Activated CD4-positive, alpha-beta memory T cell treated with anti-CD3 and anti-CD28 coated beads, Interleukin-2, amount 10 ng/mL, durations not matched to agents 7 days and 5 days (primary cell): ENCODE data around the gene RRAGD. TPM values are rescaled to one million over a fixed set of nuclear protein-coding genes. Genes with fewer than 3 reads are reported as not detected.

ENCODE experiments used
- CTCF ChIA-PET: fragments of 350-600 bp; sonication (Branson Sonifier 250); formaldehyde crosslinking; loops from one replicate; lab custom pipeline; 2021; ENCODE audit warnings: antibody characterized with exemption, inconsistent platforms; lab: Charles Lee
- POLR2A ChIA-PET: fragments of 350-600 bp; sonication (Branson Sonifier 250); formaldehyde crosslinking; loops from one replicate; lab custom pipeline; 2021; ENCODE audit warnings: antibody characterized with exemption; lab: Charles Lee
- DNase-seq: peaks from one replicate; pipeline ENCODE4 v3.0.0-alpha.2; 2020
- H3K27ac Mint-ChIP-seq: one replicate; pipeline ENCODE4 v1.8.0; 2021; ENCODE audit warnings: mild to moderate bottlenecking, mixed read lengths
- H3K27me3 Mint-ChIP-seq: one replicate; pipeline ENCODE4 v1.8.0; 2021; ENCODE audit warnings: mixed read lengths
- H3K36me3 Mint-ChIP-seq: one replicate; pipeline ENCODE4 v1.8.0; 2021; ENCODE audit warnings: low read depth, mixed read lengths
- H3K4me1 Mint-ChIP-seq: one replicate; pipeline ENCODE4 v1.8.0; 2021; ENCODE audit warnings: mixed read lengths
- H3K4me3 Mint-ChIP-seq: one replicate; pipeline ENCODE4 v1.8.0; 2021; ENCODE audit warnings: mild to moderate bottlenecking, mixed read lengths
- H3K9me3 Mint-ChIP-seq: one replicate; pipeline ENCODE4 v1.8.0; 2021; ENCODE audit warnings: mixed read lengths
- total RNA-seq, 2 experiments: library from RNA; stranded (reverse); gene quantifications; one replicate each; pipeline ENCODE4 v1.2.3, GENCODE V29; 2021

RRAGD gene
- total RNA-seq, 2 experiments from 2014 or later = 11.3 to 11.6 TPM

DNA sequence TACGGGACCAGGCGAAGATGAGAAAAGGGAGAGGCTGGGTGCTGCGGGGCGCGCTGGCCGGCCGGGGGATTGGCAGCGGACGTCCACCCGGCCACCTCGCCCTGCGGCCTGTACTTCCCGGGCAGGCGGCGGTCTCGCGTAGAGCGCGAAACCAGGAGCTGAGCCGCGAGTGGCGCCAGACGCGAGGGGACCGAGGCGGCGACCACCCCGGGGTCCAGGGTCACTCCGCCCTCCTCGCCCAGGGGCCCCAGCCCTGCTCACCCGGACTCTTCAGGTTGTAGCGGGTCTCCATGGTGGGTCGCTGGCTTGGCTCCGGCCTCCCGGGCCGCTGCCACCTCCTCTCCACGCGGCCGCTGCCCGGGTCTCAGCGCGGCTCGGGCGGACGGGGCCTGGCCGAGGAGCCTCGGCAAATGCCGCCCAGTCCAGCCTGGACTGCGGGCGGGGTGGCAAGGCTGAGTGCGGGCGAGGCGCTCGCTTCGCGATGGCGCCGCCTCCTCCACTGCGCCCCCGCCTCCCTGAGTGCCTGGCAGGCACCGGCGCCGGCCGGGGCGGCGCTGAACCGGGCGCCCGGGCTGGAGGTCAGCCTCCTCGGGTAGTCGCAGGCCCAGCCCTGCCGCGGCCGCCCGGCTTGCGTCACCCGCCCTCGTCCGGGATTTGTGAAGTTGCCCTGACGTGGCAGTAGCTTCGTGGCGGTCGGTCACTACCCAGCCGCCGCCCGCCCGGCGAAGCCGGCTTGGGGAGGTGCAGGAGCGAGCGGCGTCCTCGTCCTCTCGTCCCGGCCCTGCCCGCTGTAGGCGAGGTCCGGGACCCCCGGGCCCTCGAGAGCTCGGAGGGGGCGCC is 59.6 kb downstream of the RRAGD start, which contains the start of gene UBE2J1:
Gene UBE2J1, minus strand, starts transcription at position 445 of the 840 bp plus-strand sequence. Its CDS starts 153 bp downstream, at position 292.
- DNase-seq = peak; percentile 82
- Mint-ChIP-seq H3K27ac (peak within 1 kb of the TSS; percentile 88), H3K27me3 (no peaks in the 10 kb centered on the region), H3K9me3 (no peaks in the 10 kb centered on the region), H3K4me3 (peak within 1 kb of the TSS; percentile 90), H3K4me1 (peaks cover 68% of the 10 kb centered on the region), H3K36me3 (peaks cover 19% of the 10 kb centered on the region)
- CTCF ChIA-PET = interaction anchor here (0.9 to 4.5 kb wide), 7 partner anchors 10 to 54 kb away, joined by 3 to 41 read pairs (median 12); no protein-coding TSS in a partner anchor
- POLR2A ChIA-PET = interaction anchor here (0.9 to 9.4 kb wide), 16 partner anchors 8 to 932 kb away, joined by 3 to 131 read pairs (median 6); partner anchors contain the start of genes LYRM2, PM20D2, PNRC1 and RNGTT

DNA sequence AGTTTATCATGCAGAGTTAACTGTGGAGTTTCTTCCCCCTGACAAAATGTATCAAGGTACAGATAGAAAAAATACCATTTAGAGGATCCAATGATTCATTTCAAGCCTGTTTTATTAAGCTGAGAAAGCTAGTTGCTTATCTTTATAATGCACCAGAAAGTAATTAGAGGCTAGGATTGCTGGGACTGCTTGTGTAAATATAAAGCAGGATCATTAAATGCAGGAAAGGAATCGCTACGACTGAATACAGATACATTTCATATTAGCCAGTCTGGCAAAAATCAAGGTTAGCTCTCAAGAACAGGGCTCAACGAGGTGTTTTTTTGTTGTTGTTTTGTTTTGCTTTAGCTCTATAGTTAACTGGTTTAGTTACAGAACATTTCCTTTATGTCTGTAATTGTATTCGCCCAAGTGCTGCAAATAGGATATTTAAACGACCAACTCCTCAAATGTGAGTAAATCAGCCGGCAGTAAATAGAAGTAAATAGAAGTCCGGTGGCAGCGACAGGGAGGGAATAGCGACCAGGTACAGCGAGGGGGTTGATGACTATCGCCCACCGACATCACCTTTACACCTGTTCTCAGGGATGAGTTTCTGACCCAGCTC is 60.3 kb downstream of the RRAGD start:
- H3K4me1 Mint-ChIP-seq = peaks cover 62% of the 10 kb centered on the region

DNA sequence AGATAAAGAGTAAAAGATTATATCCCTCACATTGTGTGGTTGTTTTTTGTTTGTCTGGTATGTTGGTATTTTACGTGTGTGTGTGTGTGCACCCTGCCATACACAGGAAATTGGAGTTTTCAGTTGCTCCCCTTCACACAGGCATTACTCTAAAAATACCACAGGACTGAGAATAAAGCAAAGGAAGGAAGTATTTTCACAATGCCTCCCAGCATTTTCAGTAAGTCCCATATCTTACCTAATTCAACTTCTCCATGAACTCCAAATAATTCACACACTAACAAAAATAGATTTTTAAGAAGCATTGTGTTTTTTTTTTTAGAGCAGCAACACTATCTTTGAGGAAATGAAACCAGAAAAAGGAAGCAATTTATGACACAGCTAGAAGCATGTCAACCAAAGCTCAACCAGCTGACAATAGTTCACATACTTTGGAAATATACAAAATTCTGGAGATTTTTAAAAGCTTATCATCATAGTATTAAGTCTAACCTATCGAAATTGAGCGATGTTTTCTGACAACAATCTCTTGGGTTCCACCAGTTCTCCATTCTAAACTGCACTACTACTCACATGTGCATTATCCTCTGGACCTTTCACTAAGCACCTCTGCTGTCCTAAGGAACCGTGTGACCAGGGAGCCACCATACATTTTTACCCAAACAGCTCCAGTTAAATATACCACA is 61.6 kb downstream of the RRAGD start:
- Mint-ChIP-seq H3K4me3 (peak overlapping the region; percentile 90), H3K27me3 (no peaks in the 10 kb centered on the region), H3K27ac (peak overlapping the region; percentile 88), H3K9me3 (no peaks in the 10 kb centered on the region), H3K36me3 (peaks cover 19% of the 10 kb centered on the region), H3K4me1 (peaks cover 51% of the 10 kb centered on the region)
- DNase-seq = no peak
- POLR2A ChIA-PET = interaction anchor here (1.3 to 9.4 kb wide), 13 partner anchors 9 to 288 kb away, joined by 3 to 131 read pairs (median 6); partner anchors contain the start of genes PM20D2, PNRC1 and RRAGD
- CTCF ChIA-PET = interaction anchor here (0.6 to 4.5 kb wide), 15 partner anchors 8 to 455 kb away, joined by 3 to 41 read pairs (median 5); partner anchors contain the start of gene PNRC1

More for the DNA sequence above, 60.3 kb downstream of the RRAGD start:
- DNase-seq = no peak
- CTCF ChIA-PET = interaction anchor here (0.9 to 4.5 kb wide), 8 partner anchors 8 to 53 kb away, joined by 4 to 41 read pairs (median 10); no protein-coding TSS in a partner anchor
- Mint-ChIP-seq H3K27me3 (no peaks in the 10 kb centered on the region), H3K36me3 (peaks cover 19% of the 10 kb centered on the region), H3K27ac (peak overlapping the region; percentile 88), H3K9me3 (no peaks in the 10 kb centered on the region), H3K4me3 (peak overlapping the region; percentile 90)
- POLR2A ChIA-PET = interaction anchor here (0.9 to 9.4 kb wide), 17 partner anchors 9 to 933 kb away, joined by 3 to 131 read pairs (median 5); partner anchors contain the start of genes LYRM2, PM20D2, PNRC1 and RRAGD

- no peak for DNase-seq
- peaks cover 19% of the 10 kb centered on the region for H3K36me3 Mint-ChIP-seq
- H3K9me3 Mint-ChIP-seq = no peaks in the 10 kb centered on the region
- H3K4me1 Mint-ChIP-seq = peaks cover 48% of the 10 kb centered on the region
- ChIA-PET CTCF (interaction anchor here (0.6 to 4.5 kb wide), 2 partner anchors 14 to 24 kb away, joined by 3 to 41 read pairs; no protein-coding TSS in a partner anchor), POLR2A (interaction anchor here (1.1 to 7.8 kb wide), 4 partner anchors 9 to 231 kb away, joined by 3 to 64 read pairs (median 4); no protein-coding TSS in a partner anchor)
- H3K27me3 Mint-ChIP-seq = no peaks in the 10 kb centered on the region
- no peak overlapping the region for H3K27ac Mint-ChIP-seq
- no peak overlapping the region for H3K4me3 Mint-ChIP-seq
Measured at GRCh38 chr6:89348372-89348771, 63.7 kb downstream of the RRAGD start.

DNA sequence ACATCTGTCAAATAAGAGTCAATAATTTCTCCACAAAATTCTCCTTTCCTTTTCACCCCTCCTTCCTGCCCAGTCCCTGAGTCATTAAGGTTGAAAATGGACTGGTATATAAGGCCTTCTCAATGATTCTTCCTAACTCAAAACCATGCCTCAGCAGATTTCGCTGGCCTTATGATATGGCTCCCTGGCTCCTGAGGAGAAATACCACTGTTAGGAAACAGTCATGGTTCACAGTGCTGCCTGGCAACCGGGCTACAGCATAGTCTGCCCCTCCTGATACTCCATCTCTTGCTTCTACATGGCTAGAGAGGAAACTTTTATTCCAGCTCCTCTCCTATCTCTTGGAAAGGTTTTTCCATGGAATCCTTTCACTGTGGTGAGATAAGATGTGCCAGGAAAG is 64.2 kb downstream of the RRAGD start:
- no peak for DNase-seq
- H3K4me3 Mint-ChIP-seq = no peak overlapping the region
- H3K4me1 Mint-ChIP-seq = peaks cover 46% of the 10 kb centered on the region
- peaks cover 19% of the 10 kb centered on the region for H3K36me3 Mint-ChIP-seq
- CTCF ChIA-PET = interaction anchor here (1.0 to 1.7 kb wide), 2 partner anchors 24 to 25 kb away, joined by 4 to 7 read pairs; no protein-coding TSS in a partner anchor
- POLR2A ChIA-PET = interaction anchor here (1.2 kb wide), 1 partner anchor 231 kb away, joined by 3 read pairs; no protein-coding TSS in a partner anchor
- no peak overlapping the region for H3K27ac Mint-ChIP-seq
- H3K9me3 Mint-ChIP-seq = no peaks in the 10 kb centered on the region
- H3K27me3 Mint-ChIP-seq = no peaks in the 10 kb centered on the region

DNA sequence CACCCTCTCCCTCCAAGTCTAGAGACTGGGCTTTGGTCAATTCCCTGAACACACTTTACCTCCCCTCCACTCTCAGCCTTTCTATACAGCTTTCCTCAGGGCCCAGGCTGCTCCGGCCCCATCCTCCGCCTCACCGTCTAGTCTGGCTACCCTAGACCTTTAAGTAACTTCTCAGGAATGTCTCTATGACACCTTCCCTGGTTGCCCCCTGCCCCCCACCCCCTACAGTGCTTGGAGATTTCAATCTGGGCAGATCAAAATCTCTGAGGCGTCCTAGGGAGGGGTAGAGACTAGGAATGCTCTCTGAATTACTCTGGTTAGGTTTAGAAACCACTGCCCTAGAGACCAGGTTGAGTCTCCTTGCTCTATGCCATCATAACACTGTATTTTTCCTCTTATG is 65.6 kb downstream of the RRAGD start:
- peaks cover 25% of the 10 kb centered on the region for H3K36me3 Mint-ChIP-seq
- no peak for DNase-seq
- H3K4me1 Mint-ChIP-seq = peaks cover 43% of the 10 kb centered on the region
- no peak overlapping the region for H3K4me3 Mint-ChIP-seq
- ChIA-PET CTCF (interaction anchor here (1.2 to 1.7 kb wide), 2 partner anchors 26 to 65 kb away, joined by 3 to 7 read pairs; no protein-coding TSS in a partner anchor), POLR2A (no interaction called here)
- no peak overlapping the region for H3K27ac Mint-ChIP-seq
- H3K27me3 Mint-ChIP-seq = no peaks in the 10 kb centered on the region
- no peaks in the 10 kb centered on the region for H3K9me3 Mint-ChIP-seq

DNA sequence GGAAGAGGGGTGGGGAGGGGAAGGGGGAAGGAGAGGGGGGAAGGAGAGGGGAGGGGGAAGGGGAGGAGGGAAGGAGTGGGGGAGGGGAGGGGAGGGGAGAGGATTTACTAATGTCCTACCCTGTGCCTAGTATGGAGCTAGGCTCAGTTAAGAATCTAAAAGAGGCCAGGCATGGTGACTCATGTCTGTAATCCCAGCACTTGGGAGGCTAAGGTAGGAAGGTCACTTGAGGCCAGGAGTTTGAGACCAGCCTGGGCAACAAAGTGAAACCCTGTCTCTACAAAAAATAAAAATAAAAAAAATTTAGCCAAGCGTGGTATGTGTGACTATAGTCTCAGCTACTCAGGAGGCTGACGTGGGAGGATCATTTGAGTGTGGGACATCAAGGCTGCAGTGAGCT is 72.5 kb downstream of the RRAGD start:
- peaks cover 8% of the 10 kb centered on the region for H3K4me1 Mint-ChIP-seq
- no peak for DNase-seq
- H3K27ac Mint-ChIP-seq = no peak overlapping the region
- no peak overlapping the region for H3K4me3 Mint-ChIP-seq
- no peaks in the 10 kb centered on the region for H3K27me3 Mint-ChIP-seq
- H3K36me3 Mint-ChIP-seq = peaks cover 40% of the 10 kb centered on the region
- H3K9me3 Mint-ChIP-seq = no peaks in the 10 kb centered on the region
- ChIA-PET POLR2A (no interaction called here), CTCF (interaction anchor here (0.6 kb wide), 1 partner anchor 265 kb away, joined by 3 read pairs; no protein-coding TSS in a partner anchor)

GRCh38 chr6:89335164-89335563 is 76.9 kb downstream of the RRAGD start:
- Mint-ChIP-seq H3K9me3 (no peaks in the 10 kb centered on the region), H3K36me3 (peaks cover 44% of the 10 kb centered on the region), H3K27me3 (no peaks in the 10 kb centered on the region), H3K27ac (no peak overlapping the region), H3K4me3 (no peak overlapping the region), H3K4me1 (peaks cover 1% of the 10 kb centered on the region)
- DNase-seq = no peak
- CTCF ChIA-PET = interaction anchor here (1.1 kb wide), 1 partner anchor 12 kb away, joined by 3 read pairs; no protein-coding TSS in a partner anchor
- POLR2A ChIA-PET = interaction anchor here (1.1 kb wide), 1 partner anchor 16 kb away, joined by 3 read pairs; no protein-coding TSS in a partner anchor

DNA sequence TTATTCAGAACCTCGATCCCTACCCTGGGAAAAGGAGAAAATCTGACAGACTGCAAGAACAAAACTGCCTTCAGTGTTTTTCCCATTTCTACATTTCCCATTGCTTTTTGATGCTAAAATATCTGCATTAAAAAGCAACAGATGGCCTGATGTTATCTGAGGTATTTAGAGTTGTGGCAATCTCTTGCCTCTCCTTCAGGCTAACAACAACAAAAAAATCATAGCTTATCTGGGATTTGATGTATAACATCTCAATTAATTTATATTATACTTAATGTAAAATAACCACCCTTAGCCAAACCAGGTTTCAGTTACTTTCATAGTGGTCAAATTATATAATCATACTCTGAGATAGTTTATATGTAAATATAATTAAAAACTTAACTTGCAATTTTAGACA is 81.2 kb downstream of the RRAGD start:
- Mint-ChIP-seq H3K9me3 (no peaks in the 10 kb centered on the region), H3K4me1 (no peaks in the 10 kb centered on the region), H3K27ac (no peak overlapping the region), H3K36me3 (peaks cover 52% of the 10 kb centered on the region), H3K4me3 (no peak overlapping the region), H3K27me3 (no peaks in the 10 kb centered on the region)
- DNase-seq = no peak
- ChIA-PET POLR2A (no interaction called here), CTCF (no interaction called here)

DNA sequence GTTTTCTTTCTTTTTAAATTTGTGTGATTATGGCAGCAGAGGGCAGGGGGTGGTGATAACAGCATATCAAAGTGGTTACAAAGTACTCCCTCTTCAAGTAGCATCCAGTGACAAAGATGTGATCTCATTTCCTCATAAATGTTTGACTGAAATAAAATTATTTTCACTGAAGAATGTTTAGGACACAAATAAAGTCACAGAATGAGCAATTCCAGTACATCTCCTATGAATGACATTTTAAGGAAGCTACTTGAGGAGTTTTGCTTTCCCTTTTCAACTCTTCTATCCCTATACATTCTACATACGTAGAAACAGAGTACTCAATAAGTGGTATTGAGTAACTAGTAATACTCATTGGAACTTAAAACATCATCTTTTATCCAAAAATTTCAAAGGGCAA is 83.1 kb downstream of the RRAGD start:
- ChIA-PET POLR2A (interaction anchor here (1.9 kb wide), 1 partner anchor 22 kb away, joined by 4 read pairs; no protein-coding TSS in a partner anchor), CTCF (no interaction called here)
- H3K27ac Mint-ChIP-seq = no peak overlapping the region

DNA sequence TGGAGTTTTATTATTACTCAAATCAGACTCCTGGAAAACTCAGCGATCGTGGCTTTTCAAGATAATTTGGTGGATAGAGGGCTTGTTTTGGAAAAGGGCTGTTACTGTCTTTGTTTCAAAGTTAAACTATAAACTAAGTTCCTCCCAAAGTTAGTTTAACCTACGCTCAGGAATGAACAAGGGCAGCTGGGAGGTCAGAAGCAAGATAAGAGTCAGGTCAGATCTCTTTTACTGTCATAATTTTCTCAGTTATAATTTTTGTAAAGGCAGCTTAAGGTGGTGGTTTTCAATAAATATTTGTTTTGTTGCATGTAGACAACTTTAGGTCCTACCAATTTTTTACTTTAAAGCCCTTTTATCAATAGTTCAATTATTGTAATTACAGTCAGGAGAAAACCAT is 87.8 kb downstream of the RRAGD start:
- ChIA-PET CTCF (no interaction called here), POLR2A (no interaction called here)
- Mint-ChIP-seq H3K36me3 (peaks cover 41% of the 10 kb centered on the region), H3K27me3 (no peaks in the 10 kb centered on the region), H3K27ac (no peak overlapping the region), H3K4me1 (no peaks in the 10 kb centered on the region), H3K4me3 (no peak overlapping the region), H3K9me3 (no peaks in the 10 kb centered on the region)
- DNase-seq = no peak

More for the DNA sequence above, 83.1 kb downstream of the RRAGD start:
- H3K4me3 Mint-ChIP-seq = no peak overlapping the region
- peaks cover 52% of the 10 kb centered on the region for H3K36me3 Mint-ChIP-seq
- H3K9me3 Mint-ChIP-seq = no peaks in the 10 kb centered on the region
- H3K4me1 Mint-ChIP-seq = no peaks in the 10 kb centered on the region
- no peak for DNase-seq
- no peaks in the 10 kb centered on the region for H3K27me3 Mint-ChIP-seq

- H3K4me1 Mint-ChIP-seq = no peaks in the 10 kb centered on the region
- no peaks in the 10 kb centered on the region for H3K27me3 Mint-ChIP-seq
- CTCF ChIA-PET = interaction anchor here (0.8 kb wide), 1 partner anchor 12 kb away, joined by 3 read pairs; no protein-coding TSS in a partner anchor
Measured at GRCh38 chr6:89323511-89323971, 88.5 kb downstream of the RRAGD start.

More at GRCh38 chr6:89323511-89323971, 88.5 kb downstream of the RRAGD start:
- no peaks in the 10 kb centered on the region for H3K9me3 Mint-ChIP-seq
- no peak overlapping the region for H3K4me3 Mint-ChIP-seq
- H3K27ac Mint-ChIP-seq = no peak overlapping the region
- peaks cover 33% of the 10 kb centered on the region for H3K36me3 Mint-ChIP-seq
- no peak for DNase-seq
- POLR2A ChIA-PET = no interaction called here
